ENCODE measurements around the gene DCAF8. TPM values are rescaled to one million over a fixed set of nuclear protein-coding genes. Genes with fewer than 3 reads are reported as not detected.
A peak's percentile ranks its signal among the peaks of the same experiment; 100 is the strongest.

The DCAF8 gene
- total RNA-seq, 1 donor from 2014 or later, result 130 TPM

GRCh38 chr1:160224606-160225005 is 37.7 kb downstream of the DCAF8 start:
- no peaks in the 10 kb centered on the region for H3K27me3 Mint-ChIP-seq (ENCODE audit: low read depth)
- peaks cover 2% of the 10 kb centered on the region for H3K36me3 Mint-ChIP-seq (ENCODE audit: low read depth)
- H3K4me3 Mint-ChIP-seq, result no peak overlapping the region
- no peaks in the 10 kb centered on the region for H3K9me3 Mint-ChIP-seq
- no peak for DNase-seq (ENCODE audit: low read depth, low spot score)
- TF ChIP-seq CTCF (conservative IDR thresholded peaks at IDR 0.05), result no peak
- H3K4me1 Mint-ChIP-seq, result no peaks in the 10 kb centered on the region
- H3K27ac Mint-ChIP-seq (ENCODE audit: unreplicated experiment), result no peak overlapping the region

DNA sequence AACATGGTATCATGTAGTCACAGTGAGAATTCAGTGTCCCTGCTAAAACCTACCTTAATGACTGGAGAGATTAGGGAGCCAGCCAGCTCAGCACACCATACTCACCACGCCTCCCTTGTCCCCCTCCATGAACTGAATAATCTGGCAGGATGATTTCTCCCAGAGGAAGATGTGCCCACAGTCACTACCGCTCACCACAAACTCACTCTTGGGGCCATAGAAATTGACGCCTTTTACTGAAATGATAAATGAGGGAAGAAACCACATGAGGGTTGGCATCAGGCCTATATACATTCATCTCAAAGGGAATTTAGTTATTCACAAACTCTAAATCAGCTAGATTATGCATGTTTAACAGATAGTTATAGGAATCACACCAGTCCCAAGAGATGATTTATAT is 39.8 kb downstream of the DCAF8 start:
- Mint-ChIP-seq H3K4me3 (no peak overlapping the region), H3K4me1 (peaks cover 6% of the 10 kb centered on the region), H3K36me3 (ENCODE audit: low read depth) (no peaks in the 10 kb centered on the region), H3K9me3 (no peaks in the 10 kb centered on the region), H3K27ac (ENCODE audit: unreplicated experiment) (no peak overlapping the region), H3K27me3 (ENCODE audit: low read depth) (no peaks in the 10 kb centered on the region)
- DNase-seq (ENCODE audit: low read depth, low spot score), result no peak
- TF ChIP-seq CTCF (conservative IDR thresholded peaks at IDR 0.05), result no peak

DNA sequence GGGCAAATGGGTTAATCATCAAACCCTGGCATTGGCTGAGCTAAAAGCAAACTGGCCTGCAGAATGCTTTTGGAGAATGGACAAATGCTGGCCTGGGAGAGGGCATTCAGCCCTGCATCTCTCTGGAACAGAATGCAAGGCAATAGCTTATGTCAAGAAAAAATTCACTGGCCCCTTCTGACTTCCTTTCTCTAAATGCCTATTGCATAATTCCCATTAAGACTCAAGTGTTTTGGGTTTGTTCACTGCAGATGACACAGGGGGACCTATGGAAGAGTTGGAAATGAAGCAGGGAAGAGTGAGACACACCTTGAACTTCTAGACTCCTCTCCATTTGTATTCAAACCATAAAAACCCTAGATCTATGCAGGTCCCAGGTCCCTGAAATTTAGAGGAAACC is 41.3 kb downstream of the DCAF8 start:
- H3K9me3 Mint-ChIP-seq, result no peaks in the 10 kb centered on the region
- H3K4me1 Mint-ChIP-seq, result peaks cover 16% of the 10 kb centered on the region
- H3K27me3 Mint-ChIP-seq (ENCODE audit: low read depth), result no peaks in the 10 kb centered on the region
- H3K36me3 Mint-ChIP-seq (ENCODE audit: low read depth), result no peaks in the 10 kb centered on the region
- H3K27ac Mint-ChIP-seq (ENCODE audit: unreplicated experiment), result no peak overlapping the region
- TF ChIP-seq CTCF (conservative IDR thresholded peaks at IDR 0.05), result no peak
- no peak overlapping the region for H3K4me3 Mint-ChIP-seq
- DNase-seq (ENCODE audit: low read depth, low spot score), result no peak

DNA sequence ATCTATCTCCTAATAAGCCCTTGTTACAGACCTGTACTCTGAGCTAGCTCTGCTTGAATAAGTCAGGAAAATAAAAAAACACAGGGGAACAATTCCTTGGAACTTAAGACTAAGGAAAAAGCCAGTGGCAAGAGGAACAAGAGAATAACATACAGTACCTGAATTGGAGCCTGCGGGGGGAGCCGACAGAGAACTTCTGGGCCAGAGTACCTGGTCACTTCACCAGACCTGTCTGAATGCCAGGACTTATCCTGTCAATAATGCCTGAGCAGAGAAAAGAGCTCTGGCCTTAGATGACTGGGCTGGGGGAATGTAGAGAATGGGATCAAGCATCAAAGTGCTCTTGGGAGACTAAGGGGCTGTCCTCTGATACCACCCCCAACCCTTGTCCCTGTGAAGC is 42.0 kb downstream of the DCAF8 start:
- no peak for TF ChIP-seq CTCF (conservative IDR thresholded peaks at IDR 0.05)
- peaks cover 16% of the 10 kb centered on the region for H3K4me1 Mint-ChIP-seq
- no peak overlapping the region for H3K27ac Mint-ChIP-seq (ENCODE audit: unreplicated experiment)

DNA sequence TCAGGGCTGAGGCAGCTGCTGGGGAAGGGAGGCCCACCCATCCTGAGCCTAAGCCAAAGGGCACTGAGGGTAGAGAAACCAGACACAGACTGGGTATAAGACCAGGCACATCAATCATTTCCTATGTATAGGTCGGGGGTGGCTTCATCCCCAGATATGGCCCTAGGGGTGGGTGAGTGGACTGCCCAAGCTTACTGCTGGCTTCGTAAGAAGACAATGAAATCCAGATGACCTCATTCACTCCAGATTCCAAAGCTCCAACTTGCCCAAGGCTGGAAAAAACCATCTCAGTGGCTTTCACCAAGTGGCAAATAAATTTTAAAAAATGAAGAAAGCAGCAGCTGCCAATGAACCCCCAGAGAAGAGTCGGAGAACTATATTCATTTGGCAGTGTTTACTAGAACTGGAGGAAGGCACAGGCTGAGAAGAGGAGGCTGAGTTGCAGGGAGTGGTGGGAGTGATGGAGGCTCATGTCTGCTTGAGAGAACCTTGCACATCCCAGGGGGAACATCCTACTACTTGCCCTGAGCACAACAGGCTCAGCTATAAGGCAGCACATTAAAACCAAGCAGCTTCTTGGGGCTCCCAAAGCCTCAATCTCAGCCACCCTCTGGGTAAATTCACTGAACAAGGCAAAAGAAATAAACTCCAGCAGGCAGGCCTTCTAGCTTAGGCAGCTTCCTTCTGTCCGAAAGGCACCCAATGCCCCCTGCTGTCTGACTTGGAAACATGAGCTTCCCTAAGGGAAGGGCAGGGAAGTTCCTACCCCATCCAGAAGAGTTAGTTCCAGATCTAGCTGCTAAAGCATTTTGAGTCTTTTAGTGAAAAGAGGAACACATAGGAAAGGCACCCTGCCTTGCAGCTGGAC is 43.1 kb downstream of the DCAF8 start:
- peak; percentile 67 for TF ChIP-seq CTCF (conservative IDR thresholded peaks at IDR 0.05)
- H3K27ac Mint-ChIP-seq (ENCODE audit: unreplicated experiment), result peak overlapping the region; percentile 4
- H3K36me3 Mint-ChIP-seq (ENCODE audit: low read depth), result peaks cover under 1% of the 10 kb centered on the region

More for the DNA sequence above, 42.0 kb downstream of the DCAF8 start:
- Mint-ChIP-seq H3K36me3 (ENCODE audit: low read depth) (no peaks in the 10 kb centered on the region), H3K27me3 (ENCODE audit: low read depth) (no peaks in the 10 kb centered on the region), H3K9me3 (no peaks in the 10 kb centered on the region), H3K4me3 (no peak overlapping the region)
- DNase-seq (ENCODE audit: low read depth, low spot score), result no peak

More for the DNA sequence above, 43.1 kb downstream of the DCAF8 start:
- peak; percentile 31 for DNase-seq (ENCODE audit: low read depth, low spot score)
- Mint-ChIP-seq H3K4me1 (peaks cover 16% of the 10 kb centered on the region), H3K9me3 (no peaks in the 10 kb centered on the region), H3K4me3 (no peak overlapping the region), H3K27me3 (ENCODE audit: low read depth) (no peaks in the 10 kb centered on the region)
